K562 (cell line): ENCODE data around the gene FOXN1. TPM values are rescaled to one million over a fixed set of nuclear protein-coding genes. Genes with fewer than 3 reads are reported as not detected.

Experiments
- ATAC-seq: fragments of 200-7000 bp; cut with Tn5 transposase; 3 replicates; pipeline ENCODE4 v1.9.1; 2020; ENCODE audit warnings: moderate library complexity
- BruUV-seq: library from RNA; stranded (reverse); fragments of 400-500 nt; replicated peaks from 2 replicates; lab custom pipeline; 2021; lab: Mats Ljungman, UMichigan
- CTCF ChIA-PET: fragments of 300-600 bp; formaldehyde crosslinking; extraction: SDS; loops from one replicate; lab custom pipeline; 2021; ENCODE audit warnings: low intra/inter-chr PET ratio; lab: Yijun Ruan, JAX
- POLR2A ChIA-PET: fragments of 300-600, 350-650 bp; sonication (Branson Sonifier 250); formaldehyde crosslinking; extraction: SDS; loops from one replicate; lab custom pipeline; 2021; ENCODE audit warnings: antibody characterized with exemption, inconsistent platforms; lab: Yijun Ruan, JAX
- DNase-seq, 4 experiments: peaks; one replicate each; pipeline versions ENCODE4 v3.0.0 to v3.0.0-alpha.2; 2011 to 2018; ENCODE audit warnings: low spot score in 3 of 4, mixed read lengths in 3 of 4; ENCODE audit errors: extremely low read depth in 1 of 4
- FAIRE-seq: peaks from 2 replicates; lab custom pipeline; 2011; peaks lifted over from hg19 to GRCh38; lab: Jason Lieb, UNC
- H2AFZ ChIP-seq: 2 replicates; pipeline ENCODE4 v1.6.0; 2011; ENCODE audit warnings: low read depth, low read length, control low read depth, inconsistent platforms
- H3K27ac ChIP-seq: fragments of 200-600 bp; 3 replicates; pipeline ENCODE4 v1.8.0; 2011; ENCODE audit warnings: low read depth, mild to moderate bottlenecking, control low read depth, inconsistent platforms, low read length, moderate library complexity, mixed read lengths; ENCODE audit errors: extremely low read depth
- H3K27me3 ChIP-seq, 2 experiments: fragments of 300-600 bp in 1 of 2; 2 replicates in 1 of 2; 3 replicates in 1 of 2; pipeline versions ENCODE4 v1.6.0 to v1.8.0; 2011; ENCODE audit warnings: inconsistent platforms in 2 of 2, low read length in 2 of 2, mild to moderate bottlenecking in 1 of 2, mixed read lengths in 1 of 2, moderate library complexity in 1 of 2; ENCODE audit not compliant: control insufficient read depth in 2 of 2, insufficient read depth in 2 of 2
- H3K36me3 ChIP-seq: fragments of 300-600 bp; 3 replicates; pipeline ENCODE4 v1.8.0; 2011; ENCODE audit warnings: mild to moderate bottlenecking, low read length, inconsistent platforms; ENCODE audit not compliant: control insufficient read depth, insufficient read depth
- H3K4me1 ChIP-seq, 2 experiments: fragments of 200-600 bp in 1 of 2; replicated peaks in 1 of 2; 2 replicates in 1 of 2; 3 replicates in 1 of 2; pipeline versions ENCODE4 v1.5.1 to v1.8.0; 2011; ENCODE audit warnings: inconsistent platforms in 2 of 2, low read length in 2 of 2, mild to moderate bottlenecking in 1 of 2, mixed read lengths in 1 of 2, moderate library complexity in 1 of 2; ENCODE audit not compliant: control insufficient read depth in 2 of 2, insufficient read depth in 2 of 2
- H3K4me2 ChIP-seq: 2 replicates; pipeline ENCODE4 v1.6.1; 2011; ENCODE audit warnings: low read length, control low read depth, inconsistent platforms, mixed read lengths; ENCODE audit not compliant: insufficient read depth
- H3K4me3 ChIP-seq: fragments of 200-600 bp; sonication (generic), shearing (Covaris generic); 2 replicates; pipeline ENCODE4 v1.5.1; 2016; ENCODE audit warnings: control low read depth, inconsistent platforms
- H3K79me2 ChIP-seq: fragments of 200-600 bp; 3 replicates; pipeline ENCODE4 v1.8.0; 2011; ENCODE audit warnings: low read length, inconsistent platforms; ENCODE audit not compliant: control insufficient read depth, insufficient read depth
- H3K9ac ChIP-seq, 2 experiments: 2 replicates each; pipeline versions ENCODE4 v1.6.0 to v1.6.1; 2011; ENCODE audit warnings: low read depth in 2 of 2, low read length in 2 of 2, control low read depth in 1 of 2, inconsistent platforms in 1 of 2, mild to moderate bottlenecking in 1 of 2, mixed read lengths in 1 of 2; ENCODE audit not compliant: insufficient read depth in 1 of 2
- H3K9me1 ChIP-seq: one replicate; pipeline ENCODE4 v1.6.0; 2011; ENCODE audit warnings: inconsistent platforms, mild to moderate bottlenecking, low read length, moderate library complexity; ENCODE audit not compliant: control insufficient read depth, insufficient read depth
- H3K9me3 ChIP-seq: replicated peaks from 2 replicates; pipeline ENCODE4 v1.5.1; 2011; ENCODE audit warnings: low read depth, low read length, inconsistent platforms; ENCODE audit not compliant: control insufficient read depth, insufficient read depth
- H4K20me1 ChIP-seq: replicated peaks from 2 replicates; pipeline ENCODE4 v1.6.1; 2011; ENCODE audit warnings: low read length, inconsistent platforms, mixed read lengths; ENCODE audit not compliant: control insufficient read depth, insufficient read depth
- CEBPB ChIP-seq: fragments of 450-650 bp; IDR thresholded peaks from 2 replicates; pipeline ENCODE4 v1.6.1; 2016; ENCODE audit warnings: missing genetic modification characterization, missing compliant biosample characterization
- DLX4 ChIP-seq: fragments of 250-450 bp; sonication (Bioruptor Pico); IDR thresholded peaks from 2 replicates; pipeline ENCODE4 v1.6.1; 2021; ENCODE audit warnings: mild to moderate bottlenecking
- DMBX1 ChIP-seq: fragments of 250-450 bp; sonication (Bioruptor Pico); IDR thresholded peaks from 2 replicates; pipeline ENCODE4 v1.8.0; 2022; ENCODE audit warnings: inconsistent platforms, mild to moderate bottlenecking, moderate library complexity, borderline replicate concordance
- FOSL1 ChIP-seq: fragments of 200-800 bp; sonication (Bioruptor generic); conservative IDR thresholded peaks from 2 replicates; pipeline ENCODE4 v1.6.1; 2016; ENCODE audit warnings: missing genetic modification characterization, missing compliant biosample characterization
- GABPB2 ChIP-seq: fragments of 250-450 bp; sonication (Bioruptor Pico); conservative IDR thresholded peaks from 2 replicates; pipeline ENCODE4 v1.5.1; 2021; ENCODE audit warnings: mild to moderate bottlenecking
- MYNN ChIP-seq, 2 experiments: sonication (generic); formaldehyde crosslinking in 1 of 2; IDR thresholded peaks; 2 replicates each; pipeline versions ENCODE4 v1.5.0 to v1.6.1; 2016 to 2020; ENCODE audit warnings: antibody characterized with exemption in 1 of 2, missing genetic modification reagents in 1 of 2
- NR2F6 ChIP-seq: fragments of 450-650 bp; formaldehyde crosslinking; IDR thresholded peaks from 2 replicates; pipeline ENCODE4 v1.4.0; 2020; ENCODE audit warnings: mild to moderate bottlenecking
- PML ChIP-seq: IDR thresholded peaks from 2 replicates; pipeline ENCODE4 v1.6.1; 2012; ENCODE audit warnings: low read length, inconsistent platforms
- TRIM24 ChIP-seq, 2 experiments: fragments of 450-650 bp; IDR thresholded peaks; 2 replicates each; pipeline ENCODE4 v1.6.1; 2016
- TRIM25 ChIP-seq: fragments of 450-650 bp; IDR thresholded peaks from 2 replicates; pipeline ENCODE4 v1.7.0; 2016; ENCODE audit warnings: borderline replicate concordance
- TSC22D4 ChIP-seq: fragments of 450-650 bp; IDR thresholded peaks from 2 replicates; pipeline ENCODE4 v1.6.1; 2016; ENCODE audit warnings: missing genetic modification characterization, missing biosample characterization, control low read depth
- ZFP1 ChIP-seq: fragments of 450-650 bp; formaldehyde crosslinking; IDR thresholded peaks from 2 replicates; pipeline ENCODE4 v1.4.0; 2020; ENCODE audit warnings: mild to moderate bottlenecking, mixed read lengths
- ZNF174 ChIP-seq: fragments of 250-450 bp; sonication (Bioruptor Pico); IDR thresholded peaks from 2 replicates; pipeline ENCODE4 v1.4.0; 2020; ENCODE audit warnings: mild to moderate bottlenecking
- ZNF197 ChIP-seq: fragments of 200-800 bp; sonication (Bioruptor generic); IDR thresholded peaks from 2 replicates; pipeline ENCODE4 v1.6.1; 2016; ENCODE audit warnings: low read depth, missing genetic modification characterization, missing compliant biosample characterization
- ZNF699 ChIP-seq: fragments of 250-450 bp; sonication (Bioruptor Pico); IDR thresholded peaks from 2 replicates; pipeline ENCODE4 v1.8.0; 2021; ENCODE audit warnings: mild to moderate bottlenecking, moderate library complexity; ENCODE audit not compliant: insufficient replicate concordance
- ZNF707 ChIP-seq: fragments of 250-450 bp; sonication (Bioruptor Pico); conservative IDR thresholded peaks from 2 replicates; pipeline ENCODE4 v1.8.0; 2022; ENCODE audit warnings: inconsistent platforms, mild to moderate bottlenecking, moderate library complexity
- ZZZ3 ChIP-seq: fragments of 450-650 bp; IDR thresholded peaks from 2 replicates; pipeline ENCODE4 v1.6.1; 2016; ENCODE audit warnings: antibody characterized with exemption, mild to moderate bottlenecking, moderate library complexity
- in situ Hi-C: fragments of 300-500 bp; cut with MboI; formaldehyde crosslinking; loops from 4 replicates; pipeline ENCODE4 v1.15.0; 2018; ENCODE audit warnings: inconsistent platforms, mixed read lengths
- intact Hi-C: fragments of 100-400 bp; cut with micrococcal nuclease; formaldehyde crosslinking; loops from 2 replicates; pipeline ENCODE4 v1.14.2; 2022
- polyA plus RNA-seq, 8 experiments: library from polyadenylated mRNA; depleted of rRNA in 4 of 8; stranded (reverse) in 5 of 8; unstranded in 3 of 8; fragments of >200 nt; fragmentation: Nextera tagmentation in 2 of 8; fragmentation: Illumina TruSeq in 1 of 8; extraction: Ambion mirVana in 2 of 8; extraction: Trizol in 1 of 8; gene quantifications; 2 replicates each; pipeline versions ENCODE4 v1.2.1 to v1.2.3, GENCODE V29; 2011 to 2014; ENCODE audit warnings: inconsistent platforms in 1 of 8, missing spikeins in 1 of 8
- total RNA-seq, 7 experiments: library from RNA; depleted of rRNA in 6 of 7; stranded (reverse); fragments of >200 nt in 6 of 7; fragmentation: Illumina TruSeq in 2 of 7; extraction: Trizol in 2 of 7; gene quantifications; 2 replicates each; pipeline versions ENCODE4 v1.2.1 to v1.2.3, GENCODE V29; 2011 to 2021; ENCODE audit warnings: low replicate concordance in 1 of 7
- TF ChIP-seq, protein P1 (sequence below): sonication (generic); formaldehyde crosslinking; IDR thresholded peaks from 2 replicates; pipeline ENCODE4 v1.8.0; 2022; ENCODE audit warnings: missing genetic modification reagents, mild to moderate bottlenecking, borderline replicate concordance
- TF ChIP-seq, protein P2 (sequence below): fragments of 450-650 bp; formaldehyde crosslinking; conservative IDR thresholded peaks from 2 replicates; pipeline ENCODE4 v1.4.0; 2022; ENCODE audit warnings: mild to moderate bottlenecking, missing genetic modification characterization

FOXN1 gene
- total and polyA plus RNA-seq, 9 of the 15 experiments (the other 6 are each of a cell fraction or from before 2014, with no cell fraction given), result not detected

GRCh38 chr17:28573040-28573380, 66.9 kb downstream of the FOXN1 start:
- H3K27me3 ChIP-seq, result no peaks in the 10 kb centered on the region
- no peak for ATAC-seq
- intact Hi-C loops, result no loop called here
- ChIA-PET CTCF (no interaction called here), POLR2A (interaction anchor here (0.8 to 4.8 kb wide), 4 partner anchors 11 to 372 kb away, joined by 3 to 26 read pairs (median 4); no protein-coding TSS in a partner anchor)
- FAIRE-seq, result no peak
- 0 out of 2 replicates have a peak, but pooled peaks cover 10% of the 10 kb centered on the region for H4K20me1 ChIP-seq
- DNase-seq, result no peak
- no peak overlapping the region; the same call in 2 of the 3 replicates for H3K27ac ChIP-seq
- peaks cover 35 to 40% of the 10 kb centered on the region in 2 experiments for H3K4me1 ChIP-seq
- H3K36me3 ChIP-seq, result peaks cover 52% of the 10 kb centered on the region
- in situ Hi-C loops, result no loop called here
- H3K4me3 ChIP-seq, result no peak overlapping the region
- peaks cover 18% of the 10 kb centered on the region for H3K9me1 ChIP-seq
- H3K4me2 ChIP-seq, result no peak overlapping the region
- no TSS peak for BruUV-seq
- peaks cover 60% of the 10 kb centered on the region for H3K79me2 ChIP-seq
- H3K9ac ChIP-seq, result no peak overlapping the region; a peak in 1 of 4 replicates
- no peaks in the 10 kb centered on the region for H3K9me3 ChIP-seq
- H2AFZ ChIP-seq, result no peak overlapping the region
- TF ChIP-seq FOSL1 (tag) (no peak), PML (no peak), ZNF699 (CRISPR knock-in tag) (no peak), DMBX1 (CRISPR knock-in tag) (no peak), ZNF707 (no peak), CEBPB (tag) (no peak), MYNN (IDR thresholded peaks at IDR 0.05) (no peak), MYNN (CRISPR knock-in tag; IDR thresholded peaks at IDR 0.05) (no peak), ZNF197 (CRISPR knock-in tag) (no peak), DLX4 (CRISPR knock-in tag) (no peak), NR2F6 (no peak), TSC22D4 (tag) (no peak), ZZZ3 (no peak), GABPB2 (CRISPR knock-in tag) (no peak), ZFP1 (no peak), ZNF174 (CRISPR knock-in tag) (no peak), TRIM24 (IDR thresholded peaks at IDR 0.05) (no peak), TRIM25 (no peak)
- TF ChIP-seq, protein P1, sequence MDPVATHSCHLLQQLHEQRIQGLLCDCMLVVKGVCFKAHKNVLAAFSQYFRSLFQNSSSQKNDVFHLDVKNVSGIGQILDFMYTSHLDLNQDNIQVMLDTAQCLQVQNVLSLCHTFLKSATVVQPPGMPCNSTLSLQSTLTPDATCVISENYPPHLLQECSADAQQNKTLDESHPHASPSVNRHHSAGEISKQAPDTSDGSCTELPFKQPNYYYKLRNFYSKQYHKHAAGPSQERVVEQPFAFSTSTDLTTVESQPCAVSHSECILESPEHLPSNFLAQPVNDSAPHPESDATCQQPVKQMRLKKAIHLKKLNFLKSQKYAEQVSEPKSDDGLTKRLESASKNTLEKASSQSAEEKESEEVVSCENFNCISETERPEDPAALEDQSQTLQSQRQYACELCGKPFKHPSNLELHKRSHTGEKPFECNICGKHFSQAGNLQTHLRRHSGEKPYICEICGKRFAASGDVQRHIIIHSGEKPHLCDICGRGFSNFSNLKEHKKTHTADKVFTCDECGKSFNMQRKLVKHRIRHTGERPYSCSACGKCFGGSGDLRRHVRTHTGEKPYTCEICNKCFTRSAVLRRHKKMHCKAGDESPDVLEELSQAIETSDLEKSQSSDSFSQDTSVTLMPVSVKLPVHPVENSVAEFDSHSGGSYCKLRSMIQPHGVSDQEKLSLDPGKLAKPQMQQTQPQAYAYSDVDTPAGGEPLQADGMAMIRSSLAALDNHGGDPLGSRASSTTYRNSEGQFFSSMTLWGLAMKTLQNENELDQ (CRISPR knock-in tag), result no peak
- TF ChIP-seq, protein P2, sequence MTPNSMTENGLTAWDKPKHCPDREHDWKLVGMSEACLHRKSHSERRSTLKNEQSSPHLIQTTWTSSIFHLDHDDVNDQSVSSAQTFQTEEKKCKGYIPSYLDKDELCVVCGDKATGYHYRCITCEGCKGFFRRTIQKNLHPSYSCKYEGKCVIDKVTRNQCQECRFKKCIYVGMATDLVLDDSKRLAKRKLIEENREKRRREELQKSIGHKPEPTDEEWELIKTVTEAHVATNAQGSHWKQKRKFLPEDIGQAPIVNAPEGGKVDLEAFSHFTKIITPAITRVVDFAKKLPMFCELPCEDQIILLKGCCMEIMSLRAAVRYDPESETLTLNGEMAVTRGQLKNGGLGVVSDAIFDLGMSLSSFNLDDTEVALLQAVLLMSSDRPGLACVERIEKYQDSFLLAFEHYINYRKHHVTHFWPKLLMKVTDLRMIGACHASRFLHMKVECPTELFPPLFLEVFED (CRISPR knock-in tag), result no peak
